ENCODE measurements around the gene INAVA.

GRCh38 chr1:200906491-200906890 is 11.8 kb downstream of the INAVA start:
- no peak for TF ChIP-seq CTCF (IDR thresholded peaks at IDR 0.05)
- TF ChIP-seq EZH2 (IDR thresholded peaks at IDR 0.05) = no peak
- TF ChIP-seq EZH2phosphoT487 (IDR thresholded peaks at IDR 0.05) = no peak

Measured in neural progenitor cell (in vitro differentiated cells).